CD4-positive, alpha-beta T cell treated with Interleukin-6 for 4 hours (primary cell): ENCODE measurements around the gene DMPK.
"Not testable (repeated sequence)": the region's sequence is repeated elsewhere in the genome, so short reads cannot be mapped to it uniquely, and the experiment has no call there.

Source experiments
- DNase-seq: peaks from one replicate; pipeline ENCODE4 v3.0.0-alpha.2; 2020; ENCODE audit warnings: mixed read lengths

The DMPK gene

DNA sequence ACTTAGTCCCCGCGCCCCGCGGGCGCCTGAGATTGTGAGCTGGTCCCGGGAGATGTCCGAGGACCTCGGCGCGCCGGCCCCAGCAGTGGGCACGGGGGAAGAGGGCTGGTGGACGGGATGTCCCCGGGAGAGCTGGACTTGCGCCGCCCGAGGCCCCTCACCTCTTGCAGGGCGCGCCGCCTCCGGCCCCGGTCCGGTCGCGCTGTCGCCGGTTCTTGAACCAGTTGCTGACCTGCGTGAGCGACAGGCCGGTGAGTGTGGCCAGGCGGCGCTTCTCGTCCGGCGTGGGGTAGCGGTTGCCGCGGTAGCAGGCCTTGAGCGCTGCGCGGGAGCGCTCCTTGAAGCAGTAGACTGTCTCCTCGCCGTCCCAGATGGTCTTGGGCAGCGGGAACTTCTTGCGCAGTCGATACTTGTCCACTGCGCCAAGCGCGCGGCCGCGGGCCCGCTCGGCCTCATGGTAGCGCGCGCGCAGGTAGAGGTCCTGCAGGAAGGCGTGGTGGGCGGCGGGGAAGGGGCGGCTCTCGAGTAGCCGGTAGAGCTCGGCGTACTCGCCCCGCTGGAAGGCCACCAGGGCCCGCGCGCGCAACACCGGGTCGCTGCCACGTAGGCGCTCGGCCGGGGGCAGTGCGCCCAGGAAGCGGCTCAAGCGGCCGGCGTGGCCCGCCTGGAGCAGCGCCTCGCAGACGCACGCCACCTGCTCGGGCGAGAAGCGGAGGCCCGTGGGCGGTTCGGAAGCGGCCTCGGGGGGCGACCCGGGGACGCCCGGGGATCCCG is 14.2 kb downstream of the DMPK start:
- DNase-seq = peak; percentile 14

DNA sequence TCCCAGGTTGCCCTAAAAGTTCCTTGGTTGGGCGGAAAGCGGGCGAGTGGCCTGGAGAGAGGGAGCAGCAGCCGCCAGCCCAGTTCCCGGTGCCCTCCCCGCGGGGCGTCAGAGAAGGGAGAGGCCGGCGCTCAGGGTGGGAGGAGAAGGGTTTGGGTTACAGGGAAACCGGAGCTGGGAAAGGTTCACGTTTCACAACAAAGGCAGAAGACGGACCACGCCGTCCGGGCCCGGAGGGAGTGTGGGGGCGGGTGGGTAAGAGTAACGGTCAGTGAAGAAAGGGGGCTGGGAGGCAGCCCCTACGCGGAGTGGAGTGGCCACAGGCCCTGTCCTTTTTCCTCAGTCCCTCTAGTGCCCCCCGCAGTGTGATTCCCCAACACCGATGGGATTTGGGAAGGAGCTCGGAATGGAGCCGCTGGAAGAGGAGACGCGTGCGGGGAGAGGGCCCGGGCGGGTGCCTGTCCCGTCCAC is 14.8 kb downstream of the DMPK start:
- no peak for DNase-seq

DNA sequence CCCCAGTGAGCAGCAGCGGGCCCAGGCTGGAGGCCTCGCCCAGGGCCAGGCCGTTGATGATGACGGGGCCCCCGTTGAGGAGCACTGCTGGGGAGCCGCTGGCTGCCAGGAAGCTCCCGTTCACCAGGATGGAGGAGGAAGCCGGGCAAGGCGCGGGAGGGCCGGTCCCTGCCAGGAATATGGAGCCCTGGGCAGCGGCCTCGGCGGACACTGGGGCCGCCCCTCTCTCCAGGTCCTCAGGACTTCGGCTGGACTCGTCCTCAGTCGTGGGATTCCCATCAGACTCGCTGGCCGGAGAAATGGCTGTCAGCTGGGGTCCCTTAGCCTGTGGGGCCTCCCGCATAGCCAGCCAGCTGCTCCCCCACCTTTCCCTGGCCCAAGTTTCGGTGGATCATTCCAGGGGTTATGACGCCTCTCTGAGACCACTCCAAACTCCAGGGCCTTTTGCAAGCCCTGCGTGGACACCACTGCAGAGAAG is 15.4 kb downstream of the DMPK start:
- DNase-seq = no peak

GRCh38 chr19:45766296-45766868 is 15.9 kb downstream of the DMPK start:
- no peak for DNase-seq

DNA sequence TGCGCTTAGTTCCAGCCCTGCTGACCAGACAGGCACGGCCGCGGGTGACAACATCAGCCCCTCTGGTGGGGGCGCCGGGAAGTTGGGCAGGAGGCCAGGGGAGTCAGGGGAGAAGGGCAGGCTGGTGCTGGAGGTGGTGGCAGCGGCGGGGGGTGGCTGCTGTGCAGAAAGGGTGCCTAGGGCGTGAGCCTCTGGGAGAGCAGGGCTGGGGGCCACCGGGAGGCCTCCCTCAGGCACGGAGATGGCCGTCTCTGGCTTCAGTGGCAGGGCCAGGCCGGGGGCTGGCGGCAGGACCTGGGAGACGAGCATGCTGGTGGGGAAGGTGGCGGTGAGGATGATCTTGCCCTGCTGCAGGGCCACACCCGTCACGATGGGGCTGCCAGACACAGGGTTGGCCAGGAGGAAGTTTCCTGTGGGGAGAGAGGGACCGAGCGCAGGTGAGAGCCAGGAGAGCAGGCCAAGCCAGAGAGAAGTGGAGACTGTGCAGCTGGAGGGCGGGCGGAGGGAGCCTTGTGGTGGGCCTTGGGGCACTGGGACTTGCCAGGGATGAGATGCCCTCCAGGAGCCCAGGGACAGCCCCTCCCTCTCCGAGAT is 16.5 kb downstream of the DMPK start:
- no peak for DNase-seq

- no peak for DNase-seq
Observed at GRCh38 chr19:45764945-45765701, 17.2 kb downstream of the DMPK start.

GRCh38 chr19:45764475-45764874 is 17.8 kb downstream of the DMPK start:
- DNase-seq = no peak

DNA sequence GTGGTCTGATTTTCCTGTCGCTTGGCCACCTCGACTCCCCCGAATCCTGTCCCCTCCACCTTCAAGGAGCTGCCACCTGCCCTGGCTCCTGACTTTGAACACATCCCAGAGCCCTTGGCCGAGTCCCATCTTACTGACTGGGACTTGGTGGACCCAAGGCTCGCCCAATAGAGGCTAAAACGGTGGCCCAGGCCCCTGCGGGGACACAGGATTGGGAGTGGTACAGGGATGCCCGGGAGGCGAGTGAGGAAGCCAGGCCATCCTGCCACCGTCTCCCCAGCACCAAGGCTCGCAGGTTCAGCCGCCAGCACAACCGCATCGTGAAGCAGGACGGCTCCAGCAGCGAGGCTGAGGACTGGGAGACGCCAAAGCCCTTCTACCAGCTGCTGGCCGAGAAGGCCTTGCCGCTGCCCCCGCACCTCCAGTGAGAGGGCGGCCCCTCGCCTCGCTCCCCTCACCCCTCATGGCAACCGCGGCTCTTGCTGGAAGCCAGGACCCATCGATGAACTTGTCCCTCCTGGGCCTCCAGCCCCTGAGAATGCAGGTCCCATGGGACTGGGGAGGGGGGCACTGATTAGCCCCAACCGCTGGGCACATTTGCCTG is 18.5 kb downstream of the DMPK start:
- no peak for DNase-seq

DNA sequence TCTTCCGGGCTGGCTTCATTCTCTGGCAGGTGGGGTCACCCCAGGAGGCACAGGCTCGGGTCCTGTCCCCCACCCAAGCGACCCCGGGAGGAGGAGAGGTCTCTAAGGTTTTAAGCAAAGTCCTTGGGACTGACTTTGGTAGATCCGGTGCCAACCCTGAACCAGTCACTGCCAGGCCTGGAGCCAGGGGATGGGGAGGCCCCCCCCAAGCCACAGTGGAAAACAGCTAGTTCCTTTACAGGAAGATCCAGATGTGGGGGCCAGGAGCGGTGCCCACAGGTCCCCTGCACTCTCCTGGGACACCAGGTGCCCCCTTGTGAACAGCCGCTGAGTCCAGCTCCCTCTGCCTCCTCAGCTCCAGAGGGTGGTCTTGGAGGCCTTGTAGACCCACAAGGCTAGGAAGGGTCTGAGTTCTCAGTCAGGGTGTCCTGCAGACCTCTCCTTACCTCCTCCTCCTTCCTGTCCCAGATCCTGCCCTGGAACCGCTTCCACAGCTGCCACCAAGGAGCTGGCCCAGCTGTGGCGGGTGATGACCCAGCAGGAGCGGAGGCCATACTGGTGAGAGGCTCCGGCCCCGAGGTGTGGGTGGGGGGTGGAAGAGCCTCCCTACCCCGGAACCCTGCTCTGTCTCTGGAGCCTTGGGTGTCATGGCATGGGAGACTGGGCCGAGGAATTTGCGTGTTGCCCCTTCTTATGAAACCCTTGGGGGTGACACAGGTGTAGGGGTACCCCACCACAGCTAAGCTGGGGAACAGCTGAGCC is 19.2 kb downstream of the DMPK start:
- no peak for DNase-seq

DNA sequence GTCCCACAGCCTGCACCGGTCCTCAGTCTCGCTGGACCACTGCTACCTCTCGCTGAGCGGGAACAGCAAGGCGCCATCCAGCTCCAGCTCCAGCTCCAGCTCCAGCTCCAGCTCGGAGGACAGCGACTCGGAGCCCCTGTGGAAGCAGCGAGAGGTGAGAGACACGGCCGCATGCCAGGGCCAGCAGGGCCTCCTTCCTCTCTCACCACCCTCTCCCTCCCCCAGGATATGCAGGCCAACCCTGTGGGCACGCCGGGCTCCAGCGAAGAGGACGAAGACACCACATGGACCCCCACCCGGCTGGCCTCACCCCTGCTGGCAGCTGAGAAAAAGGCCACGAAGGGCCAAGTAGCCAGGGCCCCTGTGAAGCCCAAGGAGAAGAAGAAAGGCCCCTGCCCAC is 20.6 kb downstream of the DMPK start:
- DNase-seq = no peak

- no peak for DNase-seq
Observed at GRCh38 chr19:45758921-45759320, 23.4 kb downstream of the DMPK start.

DNA sequence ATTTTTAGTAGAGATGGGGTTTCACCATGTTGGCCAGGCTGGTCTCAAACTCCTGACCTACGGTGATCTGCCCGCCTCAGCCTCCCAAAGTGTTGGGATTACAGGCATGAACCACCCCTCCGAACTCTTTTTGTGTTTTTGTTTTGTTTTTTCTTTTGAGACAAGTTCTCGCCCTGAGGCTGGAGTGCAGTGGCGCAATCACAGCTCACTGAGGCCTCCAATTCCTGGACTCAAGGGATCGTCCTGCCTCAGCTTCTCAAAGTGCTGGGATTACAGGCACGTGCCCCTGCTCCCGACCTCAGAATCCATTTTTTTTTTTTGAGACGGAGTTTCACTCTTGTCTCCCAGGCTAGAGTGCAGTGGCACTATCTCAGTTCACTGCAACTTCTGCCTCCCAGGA is 24.6 kb downstream of the DMPK start:
- no peak for DNase-seq

GRCh38 chr19:45754323-45754722 is 28.0 kb downstream of the DMPK start:
- DNase-seq = no peak

DNA sequence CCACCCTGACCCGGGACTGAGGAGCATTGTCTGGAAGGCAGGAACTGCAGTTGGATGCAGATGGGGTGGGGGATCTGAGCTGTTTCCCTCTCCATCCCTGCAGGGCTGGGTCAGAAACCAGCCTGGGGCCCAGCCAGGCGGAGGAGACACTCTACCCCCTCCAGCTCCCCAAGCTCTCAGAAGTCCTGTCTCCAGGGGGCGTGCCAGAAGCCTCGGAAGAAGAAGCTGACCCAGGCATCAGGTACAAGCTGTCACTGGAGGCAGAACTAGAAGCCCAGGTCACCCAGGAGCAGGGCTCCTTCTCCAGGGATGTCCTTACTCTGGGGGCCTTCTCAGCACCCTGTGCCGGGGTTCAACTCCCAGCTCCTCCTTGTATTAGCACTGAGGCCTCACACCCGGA is 28.7 kb downstream of the DMPK start:
- DNase-seq = no peak

DNA sequence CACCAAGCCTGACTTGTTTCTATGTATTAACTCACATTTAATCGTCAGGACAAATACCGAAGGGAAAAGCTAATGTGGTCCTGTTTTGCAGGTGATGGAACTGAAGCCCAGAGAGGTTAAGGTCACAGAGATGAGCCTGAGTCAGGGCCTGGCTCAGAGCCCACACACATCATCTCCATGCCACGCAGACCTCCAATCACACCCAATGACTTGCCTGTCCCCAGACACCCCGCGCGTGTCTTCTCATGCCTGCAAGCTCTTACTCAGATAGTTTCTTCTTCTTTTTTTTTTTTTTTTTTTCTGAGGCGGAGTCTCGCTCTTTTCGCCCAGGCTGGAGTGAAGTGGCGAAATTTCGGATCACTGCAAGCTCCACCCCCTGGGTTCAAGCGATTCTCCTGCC is 29.7 kb downstream of the DMPK start:
- no peak for DNase-seq

GRCh38 chr19:45751483-45751882 is 30.8 kb downstream of the DMPK start:
- not testable (repeated sequence) for DNase-seq

DNA sequence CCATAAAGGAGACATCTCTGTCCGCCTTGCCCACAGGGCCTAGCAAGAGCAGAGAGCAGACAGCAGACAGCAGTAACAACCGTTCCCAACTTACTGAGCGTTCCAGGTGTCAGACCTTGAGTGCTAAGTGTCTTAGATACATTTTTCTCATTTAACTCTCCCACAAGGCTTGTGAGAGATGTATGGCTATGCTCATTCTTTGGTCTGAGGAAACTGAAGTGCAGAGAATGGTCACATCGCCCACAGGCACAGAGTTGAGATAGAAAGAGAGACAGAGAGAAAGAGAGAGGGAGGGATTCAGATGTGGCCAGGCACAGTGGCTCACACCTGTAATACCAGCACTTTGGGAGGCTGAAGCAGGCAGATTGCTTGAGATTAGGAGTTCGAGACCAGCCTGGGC is 34.8 kb downstream of the DMPK start:
- DNase-seq = no peak

- no peak for DNase-seq
Observed at GRCh38 chr19:45746866-45747265, 35.4 kb downstream of the DMPK start.

GRCh38 chr19:45745606-45746005 is 36.7 kb downstream of the DMPK start:
- DNase-seq = no peak

DNA sequence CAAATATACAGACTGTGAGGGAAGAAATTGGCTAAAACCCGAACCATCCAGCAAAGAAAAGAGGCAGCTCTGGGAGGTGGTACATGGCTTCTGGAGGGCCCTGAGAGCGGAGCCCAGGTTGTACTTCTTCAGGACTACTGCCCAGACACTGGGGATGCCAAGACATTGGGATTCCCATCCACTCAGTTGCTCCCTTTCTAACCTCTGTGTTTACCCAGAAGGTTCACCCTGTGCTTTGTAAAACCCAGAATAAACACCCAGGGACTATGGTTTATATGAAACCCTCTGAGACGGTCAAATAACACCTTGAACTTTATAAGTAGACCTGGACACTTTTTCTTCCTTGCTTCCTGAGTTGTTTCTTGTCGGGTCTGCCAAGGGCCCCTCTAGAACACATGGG is 39.3 kb downstream of the DMPK start:
- no peak for DNase-seq

DNA sequence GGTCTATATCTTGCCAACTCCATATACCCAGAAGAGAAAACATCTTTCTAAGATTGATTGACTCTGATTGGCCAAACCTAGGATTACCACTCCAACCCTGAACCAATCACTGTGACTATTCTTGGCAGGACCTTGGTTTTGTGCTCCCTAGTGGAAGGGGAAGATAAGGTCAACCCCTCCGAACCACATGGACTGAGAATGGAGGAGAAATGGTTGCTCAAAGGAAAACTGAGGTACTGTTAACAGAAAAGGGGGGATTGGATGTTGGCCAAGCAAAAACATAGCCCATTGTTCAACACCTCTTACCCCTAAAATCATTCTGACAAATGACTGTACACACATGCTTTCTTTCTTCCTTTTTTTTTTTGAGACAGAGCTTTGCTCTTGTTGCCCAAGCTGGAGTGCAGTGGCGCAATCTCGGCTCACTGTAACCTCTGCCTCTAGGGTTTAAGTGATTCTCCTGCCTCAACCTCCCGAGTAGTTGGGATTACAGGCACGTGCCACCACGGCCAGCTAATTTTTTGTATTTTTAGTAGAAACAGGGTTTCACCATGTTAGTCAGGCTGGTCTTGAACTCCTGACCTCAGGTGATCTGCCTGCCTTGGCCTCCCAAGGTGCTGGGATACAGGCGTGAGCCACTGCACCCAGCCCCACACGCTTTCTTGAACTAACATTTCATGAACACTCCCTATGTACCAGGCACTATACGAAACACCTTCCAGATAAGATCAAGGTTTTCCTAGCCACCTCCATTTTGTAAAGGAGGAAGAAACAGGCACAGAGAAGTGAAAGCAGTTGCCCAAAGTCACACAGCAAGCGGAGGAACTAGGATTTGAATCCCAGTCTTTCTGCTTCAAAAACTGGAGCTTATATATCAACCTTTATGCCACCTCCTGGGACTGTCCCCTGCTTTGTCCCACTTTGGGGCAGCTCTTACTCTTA is 42.5 kb downstream of the DMPK start:
- no peak for DNase-seq
